GM19240 (cell line): ENCODE measurements around the gene CPE.

ENCODE experiments used
- DNase-seq: peaks from one replicate; pipeline ENCODE4 v3.0.0; 2011; ENCODE audit warnings: low spot score; ENCODE audit not compliant: insufficient read length

The CPE gene

GRCh38 chr4:165506849-165507248, 128.0 kb downstream of the CPE start:
- DNase-seq: no peak

GRCh38 chr4:165507381-165507780, 128.6 kb downstream of the CPE start:
- no peak for DNase-seq

GRCh38 chr4:165508372-165509120, 129.7 kb downstream of the CPE start:
- DNase-seq: no peak

- no peak for DNase-seq
Measured at GRCh38 chr4:165512424-165512823, 133.6 kb downstream of the CPE start.

GRCh38 chr4:165514739-165515138, 135.9 kb downstream of the CPE start:
- no peak for DNase-seq

GRCh38 chr4:165515201-165515600, 136.4 kb downstream of the CPE start:
- no peak for DNase-seq

- no peak for DNase-seq
Measured at GRCh38 chr4:165516281-165516833, 137.5 kb downstream of the CPE start.

GRCh38 chr4:165517216-165517615, 138.4 kb downstream of the CPE start:
- DNase-seq: no peak

GRCh38 chr4:165518024-165518616, 139.3 kb downstream of the CPE start:
- no peak for DNase-seq

GRCh38 chr4:165518686-165519085, 139.9 kb downstream of the CPE start:
- no peak for DNase-seq

- DNase-seq: no peak
Measured at GRCh38 chr4:165519591-165519990, 140.8 kb downstream of the CPE start.

GRCh38 chr4:165520086-165520485, 141.3 kb downstream of the CPE start:
- no peak for DNase-seq

- DNase-seq: no peak
Measured at GRCh38 chr4:165522050-165522449, 143.2 kb downstream of the CPE start.

- no peak for DNase-seq
Measured at GRCh38 chr4:165524532-165525190, 145.9 kb downstream of the CPE start.

- no peak for DNase-seq
Measured at GRCh38 chr4:165532976-165533375, 154.2 kb downstream of the CPE start.

- peak; percentile 23 for DNase-seq
Measured at GRCh38 chr4:165537028-165537648, 158.3 kb downstream of the CPE start.

- DNase-seq: no peak
Measured at GRCh38 chr4:165539801-165540200, 161.0 kb downstream of the CPE start.

- DNase-seq: no peak
Measured at GRCh38 chr4:165540206-165540830, 161.5 kb downstream of the CPE start.

- no peak for DNase-seq
Measured at GRCh38 chr4:165541851-165542459, 163.1 kb downstream of the CPE start.

GRCh38 chr4:165542476-165542875, 163.7 kb downstream of the CPE start:
- no peak for DNase-seq
